Bronchial epithelial cell (primary cell): Measurements from ENCODE around the gene CLASP1. TPM values are rescaled to one million over a fixed set of nuclear protein-coding genes. Genes with fewer than 3 reads are reported as not detected.
"Not testable (repeated sequence)": the region's sequence is repeated elsewhere in the genome, so short reads cannot be mapped to it uniquely, and the experiment has no call there.

Experiments used
- DNase-seq: peaks from one replicate; pipeline ENCODE4 v3.0.0-alpha.2; 2010; ENCODE audit warnings: low read depth
- FAIRE-seq: peaks from 2 replicates; lab custom pipeline; 2011; peaks lifted over from hg19 to GRCh38; lab: Jason Lieb, UNC
- H3K27me3 ChIP-seq: 2 replicates; pipeline ENCODE4 v1.5.1; 2011; ENCODE audit warnings: low read length; ENCODE audit not compliant: control insufficient read depth, insufficient read depth
- H3K36me3 ChIP-seq: 2 replicates; pipeline ENCODE4 v1.5.1; 2011; ENCODE audit warnings: low read length; ENCODE audit not compliant: control insufficient read depth, insufficient read depth
- H3K4me3 ChIP-seq: 2 replicates; pipeline ENCODE4 v1.5.1; 2011; ENCODE audit warnings: mild to moderate bottlenecking, low read depth, low read length, control low read depth
- CTCF ChIP-seq: IDR thresholded peaks from 2 replicates; pipeline ENCODE4 v1.5.1; 2011; ENCODE audit warnings: mild to moderate bottlenecking, moderate library complexity, low read length, control low read depth, inconsistent platforms; ENCODE audit not compliant: insufficient read depth, severe bottlenecking
- total RNA-seq: library from RNA; depleted of rRNA; stranded (reverse); fragments of >200 nt; gene quantifications from 2 replicates; pipeline ENCODE4 v1.2.1, GENCODE V29; 2014

The CLASP1 gene
- total RNA-seq, 1 donor from 2014 or later = 56.9 TPM

- no peak for TF ChIP-seq CTCF
- no peak overlapping the region for H3K4me3 ChIP-seq
- DNase-seq (no peak), FAIRE-seq (no peak)
- H3K27me3 ChIP-seq = no peaks in the 10 kb centered on the region
- H3K36me3 ChIP-seq = no peaks in the 10 kb centered on the region
These were observed 1.9 kb downstream of the CLASP1 start for GRCh38 chr2:121647396-121647795.

GRCh38 chr2:121644715-121645114 lies 4.5 kb downstream of the CLASP1 start:
- DNase-seq (no peak), FAIRE-seq (no peak)
- Histone ChIP-seq H3K27me3 (no peaks in the 10 kb centered on the region), H3K36me3 (no peaks in the 10 kb centered on the region), H3K4me3 (no peak overlapping the region)
- no peak for TF ChIP-seq CTCF

GRCh38 chr2:121643877-121644276 lies 5.4 kb downstream of the CLASP1 start:
- H3K4me3 ChIP-seq = no peak overlapping the region
- no peaks in the 10 kb centered on the region for H3K36me3 ChIP-seq
- H3K27me3 ChIP-seq = no peaks in the 10 kb centered on the region
- DNase-seq (no peak), FAIRE-seq (no peak)
- TF ChIP-seq CTCF = no peak

GRCh38 chr2:121640380-121641316 lies 8.6 kb downstream of the CLASP1 start:
- TF ChIP-seq CTCF = no peak
- DNase-seq = no peak
- no peaks in the 10 kb centered on the region for H3K27me3 ChIP-seq
- FAIRE-seq = no peak
- no peak overlapping the region for H3K4me3 ChIP-seq
- H3K36me3 ChIP-seq = no peaks in the 10 kb centered on the region

GRCh38 chr2:121639846-121640245 lies 9.4 kb downstream of the CLASP1 start:
- not testable (repeated sequence) for FAIRE-seq, H3K36me3 ChIP-seq, DNase-seq, H3K27me3 ChIP-seq, H3K4me3 ChIP-seq

- H3K27me3 ChIP-seq = no peaks in the 10 kb centered on the region
- DNase-seq = peak; percentile 45
- H3K4me3 ChIP-seq = no peak overlapping the region
- no peak for FAIRE-seq
- H3K36me3 ChIP-seq = no peaks in the 10 kb centered on the region
- no peak for TF ChIP-seq CTCF
These were observed 10.9 kb downstream of the CLASP1 start for GRCh38 chr2:121638333-121638732.
